BLaER1 (cell line): Measurements from ENCODE around the gene HPGDS.

ENCODE experiments used
- H3K27ac ChIP-seq: shearing (Covaris generic); formaldehyde crosslinking; 2 replicates; pipeline ENCODE4 v1.8.1; 2022
- H3K27me3 ChIP-seq: shearing (Covaris generic); formaldehyde crosslinking; 2 replicates; pipeline ENCODE4 v1.8.1; 2022
- H3K36me3 ChIP-seq: shearing (Covaris generic); formaldehyde crosslinking; 2 replicates; pipeline ENCODE4 v1.8.1; 2022
- H3K4me1 ChIP-seq: shearing (Covaris generic); formaldehyde crosslinking; 2 replicates; pipeline ENCODE4 v1.8.1; 2022
- H3K4me2 ChIP-seq: shearing (Covaris generic); formaldehyde crosslinking; 2 replicates; pipeline ENCODE4 v1.8.1; 2022
- H3K4me3 ChIP-seq: shearing (Covaris generic); formaldehyde crosslinking; 2 replicates; pipeline ENCODE4 v1.8.1; 2022
- H3K9ac ChIP-seq: shearing (Covaris generic); formaldehyde crosslinking; 2 replicates; pipeline ENCODE4 v1.8.1; 2022
- H3K9me3 ChIP-seq: shearing (Covaris generic); formaldehyde crosslinking; 2 replicates; pipeline ENCODE4 v1.8.1; 2022
- H4K20me1 ChIP-seq: shearing (Covaris generic); formaldehyde crosslinking; 2 replicates; pipeline ENCODE4 v1.8.1; 2022
- Cebpa-rat ChIP-seq: shearing (Covaris generic); IDR thresholded peaks from 2 replicates; pipeline ENCODE4 v1.8.1; 2022

The HPGDS gene

DNA sequence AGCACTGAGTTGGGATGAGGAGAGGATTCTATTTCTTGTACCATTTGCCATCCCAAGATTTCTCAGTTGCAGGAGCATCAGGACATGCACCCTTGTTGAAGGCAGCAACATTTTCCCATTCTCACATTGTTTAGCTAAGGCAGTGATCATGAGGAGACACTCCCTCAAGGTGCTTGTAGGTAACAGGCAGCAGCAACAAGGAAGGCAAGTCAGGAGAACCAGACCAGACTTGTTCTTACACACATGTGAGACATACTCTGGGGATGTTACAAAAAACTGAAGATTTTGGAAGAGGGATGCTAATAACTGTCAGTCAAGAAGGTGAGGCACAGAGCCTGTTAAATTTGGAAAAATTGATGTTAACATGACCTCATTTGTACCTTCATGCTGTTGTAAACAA lies 15.5 kb upstream of the HPGDS start:
- no peaks in the 10 kb centered on the region for H3K27me3 ChIP-seq
- no peak overlapping the region for H3K4me2 ChIP-seq
- no peaks in the 10 kb centered on the region for H3K36me3 ChIP-seq
- TF ChIP-seq Cebpa-rat, result no peak
- H3K4me3 ChIP-seq, result no peak overlapping the region
- no peak overlapping the region for H3K9ac ChIP-seq
- no peak overlapping the region for H3K27ac ChIP-seq
- no peaks in the 10 kb centered on the region for H3K4me1 ChIP-seq
- H3K9me3 ChIP-seq, result no peaks in the 10 kb centered on the region
- H4K20me1 ChIP-seq, result no peaks in the 10 kb centered on the region

DNA sequence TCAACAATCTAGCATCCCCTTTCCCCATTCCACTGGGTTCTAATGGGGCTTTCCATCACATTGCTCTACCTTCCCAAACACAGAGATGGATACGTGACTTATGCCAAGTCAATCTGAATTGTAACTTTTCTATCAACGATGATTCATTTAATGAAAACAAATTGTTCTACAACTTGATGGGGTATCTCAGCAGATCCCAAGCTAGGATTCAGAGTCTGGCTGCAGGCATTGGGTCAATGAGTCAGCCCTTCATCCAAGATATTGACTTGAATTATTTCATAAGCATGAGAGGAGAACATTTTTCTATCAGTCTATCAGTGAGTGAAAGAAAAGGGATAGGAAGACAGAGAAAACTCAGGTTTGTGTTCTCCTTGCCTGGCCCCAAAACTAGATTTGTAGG lies 15.0 kb upstream of the HPGDS start:
- no peak overlapping the region for H3K4me3 ChIP-seq
- no peak overlapping the region for H3K4me2 ChIP-seq
- H4K20me1 ChIP-seq, result no peaks in the 10 kb centered on the region
- no peak overlapping the region for H3K27ac ChIP-seq
- no peak for TF ChIP-seq Cebpa-rat
- H3K27me3 ChIP-seq, result no peaks in the 10 kb centered on the region
- no peak overlapping the region for H3K9ac ChIP-seq
- H3K9me3 ChIP-seq, result no peaks in the 10 kb centered on the region
- no peaks in the 10 kb centered on the region for H3K4me1 ChIP-seq
- no peaks in the 10 kb centered on the region for H3K36me3 ChIP-seq

DNA sequence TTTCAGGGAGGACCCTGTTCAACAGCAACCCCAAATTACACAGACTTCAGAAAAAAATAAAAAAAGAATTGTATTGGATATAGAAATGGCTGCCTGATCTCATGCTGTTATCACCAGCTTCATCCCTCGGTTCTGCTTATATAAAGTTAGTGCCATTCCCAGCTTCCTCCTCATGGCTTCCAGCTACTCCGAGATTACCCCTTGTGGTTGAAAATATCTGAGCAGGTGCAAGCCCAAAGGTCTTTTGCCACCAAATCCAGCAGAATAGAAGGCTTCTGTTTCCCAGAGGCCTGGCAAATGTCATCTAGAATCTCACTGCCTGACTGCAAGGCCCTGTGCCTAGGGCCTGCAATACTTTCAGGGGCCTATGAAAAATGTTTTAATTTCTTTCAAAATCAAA lies 13.8 kb upstream of the HPGDS start:
- no peak for TF ChIP-seq Cebpa-rat
- H3K4me1 ChIP-seq, result no peaks in the 10 kb centered on the region
- no peaks in the 10 kb centered on the region for H3K9me3 ChIP-seq
- H4K20me1 ChIP-seq, result no peaks in the 10 kb centered on the region
- no peak overlapping the region for H3K4me3 ChIP-seq
- H3K4me2 ChIP-seq, result no peak overlapping the region
- no peaks in the 10 kb centered on the region for H3K27me3 ChIP-seq
- no peak overlapping the region for H3K27ac ChIP-seq
- no peaks in the 10 kb centered on the region for H3K36me3 ChIP-seq
- H3K9ac ChIP-seq, result no peak overlapping the region

DNA sequence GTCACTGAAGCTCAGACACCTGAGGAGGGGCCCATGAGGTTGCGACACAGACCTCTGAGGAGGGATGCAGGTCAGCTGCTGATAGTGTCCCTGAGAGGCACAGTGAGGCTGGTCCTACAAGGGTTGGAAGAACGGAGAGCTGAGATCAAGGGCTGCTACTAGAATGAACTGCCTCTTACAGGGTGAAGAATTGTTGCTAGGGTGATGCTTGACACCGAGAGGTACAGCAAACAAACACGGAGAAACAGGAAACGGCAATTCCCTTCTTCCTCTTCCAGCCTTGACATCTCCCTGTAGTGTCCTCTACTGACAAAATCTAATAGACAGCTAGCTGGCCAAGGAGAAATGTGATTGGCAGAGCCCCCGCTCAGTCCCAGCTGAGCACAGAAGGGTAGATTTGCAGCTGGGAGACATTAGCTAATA lies 11.8 kb upstream of the HPGDS start:
- no peak overlapping the region for H3K4me3 ChIP-seq
- H3K27me3 ChIP-seq, result no peaks in the 10 kb centered on the region
- H3K27ac ChIP-seq, result no peak overlapping the region
- no peak overlapping the region for H3K4me2 ChIP-seq
- H3K36me3 ChIP-seq, result no peaks in the 10 kb centered on the region
- no peaks in the 10 kb centered on the region for H3K9me3 ChIP-seq
- no peak for TF ChIP-seq Cebpa-rat
- no peak overlapping the region for H3K9ac ChIP-seq
- H3K4me1 ChIP-seq, result no peaks in the 10 kb centered on the region
- H4K20me1 ChIP-seq, result no peaks in the 10 kb centered on the region

DNA sequence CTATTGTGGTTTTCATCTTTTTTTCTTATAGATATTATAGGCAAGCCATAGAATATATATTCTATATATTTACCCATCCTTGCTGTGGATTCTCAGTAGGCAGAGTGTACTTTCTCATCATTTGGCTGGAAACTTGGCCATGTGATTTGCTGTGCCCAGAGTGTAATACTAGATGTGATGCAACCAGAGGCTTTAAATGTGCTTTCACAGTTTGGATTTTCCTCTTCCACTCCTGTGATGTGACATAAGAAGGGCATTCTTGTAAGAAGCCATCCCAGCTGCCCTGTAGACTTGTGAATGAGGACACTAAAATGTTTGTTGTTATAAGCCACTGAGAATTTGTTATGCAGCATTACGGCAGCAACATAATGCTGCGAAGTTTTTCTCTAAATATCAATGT lies 10.4 kb upstream of the HPGDS start:
- Histone ChIP-seq H3K4me2 (no peak overlapping the region), H3K9me3 (no peaks in the 10 kb centered on the region), H3K27me3 (no peaks in the 10 kb centered on the region), H3K4me1 (no peaks in the 10 kb centered on the region), H4K20me1 (no peaks in the 10 kb centered on the region), H3K36me3 (no peaks in the 10 kb centered on the region), H3K4me3 (no peak overlapping the region), H3K27ac (no peak overlapping the region), H3K9ac (no peak overlapping the region)
- no peak for TF ChIP-seq Cebpa-rat

- no peak overlapping the region for H3K27ac ChIP-seq
- no peak overlapping the region for H3K9ac ChIP-seq
- TF ChIP-seq Cebpa-rat, result no peak
- H3K9me3 ChIP-seq, result no peaks in the 10 kb centered on the region
- no peak overlapping the region for H3K4me2 ChIP-seq
- no peaks in the 10 kb centered on the region for H4K20me1 ChIP-seq
- H3K4me1 ChIP-seq, result no peaks in the 10 kb centered on the region
- no peak overlapping the region for H3K4me3 ChIP-seq
- H3K36me3 ChIP-seq, result no peaks in the 10 kb centered on the region
- H3K27me3 ChIP-seq, result no peaks in the 10 kb centered on the region
Measured at GRCh38 chr4:94352163-94352562, 9.5 kb upstream of the HPGDS start.

- Histone ChIP-seq H3K9me3 (no peaks in the 10 kb centered on the region), H3K9ac (no peak overlapping the region), H4K20me1 (no peaks in the 10 kb centered on the region), H3K4me1 (no peaks in the 10 kb centered on the region), H3K36me3 (no peaks in the 10 kb centered on the region), H3K27me3 (no peaks in the 10 kb centered on the region), H3K4me3 (no peak overlapping the region), H3K27ac (no peak overlapping the region), H3K4me2 (no peak overlapping the region)
- TF ChIP-seq Cebpa-rat, result no peak
Measured at GRCh38 chr4:94351319-94351718, 8.7 kb upstream of the HPGDS start.

DNA sequence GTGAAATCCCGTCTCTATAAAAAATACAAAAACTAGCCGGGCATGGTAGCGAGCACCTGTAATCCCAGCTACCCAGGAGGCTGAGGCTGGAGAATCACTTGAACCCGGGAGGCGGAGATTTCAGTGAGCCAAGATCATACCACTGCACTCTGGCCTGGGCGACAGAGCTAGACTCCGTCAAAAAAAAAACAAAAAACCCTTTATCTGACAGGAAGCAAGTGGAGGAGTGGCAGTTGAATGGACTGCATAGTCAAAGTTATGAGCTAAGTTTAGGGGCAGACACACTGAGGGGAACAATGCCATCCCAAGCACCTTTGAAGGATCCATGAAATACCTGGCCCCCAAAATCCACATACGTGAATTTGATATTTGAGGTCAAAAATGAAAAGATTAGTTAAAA lies 7.5 kb upstream of the HPGDS start:
- TF ChIP-seq Cebpa-rat, result no peak
- H3K27ac ChIP-seq, result no peak overlapping the region
- H3K4me3 ChIP-seq, result no peak overlapping the region

GRCh38 chr4:94349193-94349592 lies 6.6 kb upstream of the HPGDS start:
- no peak overlapping the region for H3K9ac ChIP-seq
- H3K27ac ChIP-seq, result no peak overlapping the region
- H3K4me1 ChIP-seq, result no peaks in the 10 kb centered on the region
- TF ChIP-seq Cebpa-rat, result no peak
- no peaks in the 10 kb centered on the region for H3K27me3 ChIP-seq
- no peak overlapping the region for H3K4me2 ChIP-seq
- no peak overlapping the region for H3K4me3 ChIP-seq
- H4K20me1 ChIP-seq, result no peaks in the 10 kb centered on the region
- H3K9me3 ChIP-seq, result no peaks in the 10 kb centered on the region
- H3K36me3 ChIP-seq, result no peaks in the 10 kb centered on the region

More for the DNA sequence above, 7.5 kb upstream of the HPGDS start:
- H3K4me1 ChIP-seq, result no peaks in the 10 kb centered on the region
- no peaks in the 10 kb centered on the region for H3K36me3 ChIP-seq
- H3K4me2 ChIP-seq, result no peak overlapping the region
- H3K27me3 ChIP-seq, result no peaks in the 10 kb centered on the region
- H4K20me1 ChIP-seq, result no peaks in the 10 kb centered on the region
- no peaks in the 10 kb centered on the region for H3K9me3 ChIP-seq
- H3K9ac ChIP-seq, result no peak overlapping the region

GRCh38 chr4:94348666-94349065 lies 6.0 kb upstream of the HPGDS start:
- Histone ChIP-seq H3K4me3 (no peak overlapping the region), H3K36me3 (no peaks in the 10 kb centered on the region), H3K4me1 (no peaks in the 10 kb centered on the region), H3K4me2 (no peak overlapping the region), H3K27ac (no peak overlapping the region), H3K9me3 (no peaks in the 10 kb centered on the region), H4K20me1 (no peaks in the 10 kb centered on the region), H3K27me3 (no peaks in the 10 kb centered on the region), H3K9ac (no peak overlapping the region)
- TF ChIP-seq Cebpa-rat, result no peak

DNA sequence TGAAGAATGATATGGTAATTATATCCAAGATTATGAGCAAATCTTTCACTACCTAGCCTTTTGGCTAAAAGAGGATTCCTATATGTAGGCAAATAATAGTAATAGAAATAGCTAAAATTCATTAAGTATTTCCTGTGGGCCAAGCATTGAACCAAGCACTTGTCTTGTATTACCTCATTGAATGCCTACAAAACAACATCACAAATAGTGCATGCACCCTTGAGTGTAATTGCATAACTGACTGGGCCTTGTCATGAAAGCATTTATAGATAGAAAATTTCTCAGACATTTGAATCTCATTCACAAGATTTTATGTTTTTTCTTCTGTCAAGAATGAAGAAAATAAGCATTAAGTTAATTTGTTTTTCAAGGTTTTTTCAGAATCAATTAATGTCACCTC lies 3.9 kb upstream of the HPGDS start:
- Histone ChIP-seq H3K4me2 (no peak overlapping the region), H3K36me3 (no peaks in the 10 kb centered on the region), H3K27me3 (no peaks in the 10 kb centered on the region), H3K4me1 (no peaks in the 10 kb centered on the region), H3K9me3 (no peaks in the 10 kb centered on the region), H3K4me3 (no peak overlapping the region), H3K27ac (no peak overlapping the region), H4K20me1 (no peaks in the 10 kb centered on the region), H3K9ac (no peak overlapping the region)
- no peak for TF ChIP-seq Cebpa-rat
